BJ (cell line): ENCODE data around the gene DBNL. TPM values are rescaled to one million over a fixed set of nuclear protein-coding genes. Genes with fewer than 3 reads are reported as not detected.

ENCODE experiments used
- CTCF ChIA-PET: fragments of 350-600 bp; formaldehyde crosslinking; extraction: SDS; loops from one replicate; lab custom pipeline; 2021; ENCODE audit warnings: antibody characterized with exemption, inconsistent platforms; lab: Yijun Ruan, JAX
- POLR2A ChIA-PET: fragments of 300-600 bp; sonication (Branson Sonifier 250); formaldehyde crosslinking; extraction: SDS; loops from one replicate; lab custom pipeline; 2021; ENCODE audit warnings: antibody characterized with exemption; lab: Charles Lee
- DNase-seq: peaks from one replicate; pipeline ENCODE4 v3.0.0-alpha.2; 2011; ENCODE audit warnings: low read depth
- H3K27me3 ChIP-seq: 2 replicates; pipeline ENCODE4 v1.6.0; 2011; ENCODE audit warnings: low read length; ENCODE audit not compliant: control insufficient read depth, insufficient read depth
- H3K36me3 ChIP-seq: 2 replicates; pipeline ENCODE4 v1.5.1; 2011; ENCODE audit warnings: low read length; ENCODE audit not compliant: control insufficient read depth, insufficient read depth
- H3K4me3 ChIP-seq: 2 replicates; pipeline ENCODE4 v1.5.1; 2011; ENCODE audit warnings: low read depth, mild to moderate bottlenecking, control low read depth, low read length
- polyA plus RNA-seq: library from polyadenylated mRNA; depleted of rRNA; stranded (reverse); fragments of >200 nt; gene quantifications from 2 replicates; pipeline ENCODE4 v1.2.3, GENCODE V29; 2011; rRNA removed
- TF ChIP-seq, protein P1 (sequence below): IDR thresholded peaks from 2 replicates; pipeline ENCODE4 v1.5.1; 2011; ENCODE audit warnings: low read depth, mild to moderate bottlenecking, control low read depth, inconsistent platforms, low read length, moderate library complexity; ENCODE audit not compliant: insufficient read depth

DBNL gene
- polyA plus RNA-seq, 1 experiment: 140 TPM

DNA sequence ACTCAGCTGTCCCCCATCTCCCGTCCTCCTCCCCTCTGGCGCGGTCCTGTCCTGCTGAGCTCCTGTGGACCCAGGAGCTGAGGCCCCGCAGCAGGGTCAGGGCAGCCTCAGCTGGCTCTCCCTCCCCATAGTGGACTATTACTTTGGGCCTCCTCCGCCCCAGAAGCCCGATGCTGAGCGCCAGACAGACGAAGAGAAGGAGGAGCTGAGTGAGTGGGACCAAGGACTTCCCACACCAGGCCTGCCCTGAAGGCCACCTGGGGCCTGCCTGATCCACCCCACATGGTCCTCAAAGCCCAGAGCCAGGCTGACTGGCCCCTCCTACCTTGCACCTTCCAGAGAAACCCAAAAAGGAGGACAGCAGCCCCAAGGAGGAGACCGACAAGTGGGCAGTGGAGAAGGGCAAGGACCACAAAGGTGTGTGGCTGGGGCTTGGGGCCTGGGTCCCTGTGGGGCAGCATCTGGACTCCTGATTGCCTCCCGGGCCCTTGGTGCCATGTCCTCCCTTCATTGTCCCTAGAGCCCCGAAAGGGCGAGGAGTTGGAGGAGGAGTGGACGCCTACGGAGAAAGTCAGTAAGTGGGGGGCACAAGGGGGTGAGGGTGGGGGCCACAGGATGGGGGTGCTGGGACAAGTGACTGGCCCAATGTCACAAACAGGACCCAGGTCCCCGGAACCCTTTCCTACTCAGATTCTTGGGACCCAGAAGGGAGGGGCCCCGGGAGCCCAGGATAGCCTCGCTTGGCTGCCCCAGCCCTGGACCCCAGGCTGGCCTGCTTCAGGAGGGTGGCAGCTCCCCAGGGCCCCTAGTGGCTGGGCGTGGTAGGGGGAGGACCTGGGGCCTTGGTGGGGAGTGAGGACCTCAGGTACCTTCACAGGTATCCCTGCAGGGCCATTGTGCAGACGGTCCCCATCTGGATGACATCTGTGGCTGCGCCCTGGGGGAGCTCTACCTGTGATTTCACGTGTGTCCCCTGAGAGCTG lies 64.6 kb downstream of the DBNL start:
- POLR2A ChIA-PET: no interaction called here
- TF ChIP-seq, protein P1, sequence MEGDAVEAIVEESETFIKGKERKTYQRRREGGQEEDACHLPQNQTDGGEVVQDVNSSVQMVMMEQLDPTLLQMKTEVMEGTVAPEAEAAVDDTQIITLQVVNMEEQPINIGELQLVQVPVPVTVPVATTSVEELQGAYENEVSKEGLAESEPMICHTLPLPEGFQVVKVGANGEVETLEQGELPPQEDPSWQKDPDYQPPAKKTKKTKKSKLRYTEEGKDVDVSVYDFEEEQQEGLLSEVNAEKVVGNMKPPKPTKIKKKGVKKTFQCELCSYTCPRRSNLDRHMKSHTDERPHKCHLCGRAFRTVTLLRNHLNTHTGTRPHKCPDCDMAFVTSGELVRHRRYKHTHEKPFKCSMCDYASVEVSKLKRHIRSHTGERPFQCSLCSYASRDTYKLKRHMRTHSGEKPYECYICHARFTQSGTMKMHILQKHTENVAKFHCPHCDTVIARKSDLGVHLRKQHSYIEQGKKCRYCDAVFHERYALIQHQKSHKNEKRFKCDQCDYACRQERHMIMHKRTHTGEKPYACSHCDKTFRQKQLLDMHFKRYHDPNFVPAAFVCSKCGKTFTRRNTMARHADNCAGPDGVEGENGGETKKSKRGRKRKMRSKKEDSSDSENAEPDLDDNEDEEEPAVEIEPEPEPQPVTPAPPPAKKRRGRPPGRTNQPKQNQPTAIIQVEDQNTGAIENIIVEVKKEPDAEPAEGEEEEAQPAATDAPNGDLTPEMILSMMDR: peak; percentile 13; the same call in 1 of the 2 replicates
- peaks cover 60% of the 10 kb centered on the region for H3K36me3 ChIP-seq
- H3K4me3 ChIP-seq: no peak overlapping the region
- no peak for DNase-seq
- H3K27me3 ChIP-seq: no peaks in the 10 kb centered on the region
- CTCF ChIA-PET: interaction anchor here (1.3 kb wide), 1 partner anchor 22 kb away, joined by 5 read pairs; no protein-coding TSS in a partner anchor

DNA sequence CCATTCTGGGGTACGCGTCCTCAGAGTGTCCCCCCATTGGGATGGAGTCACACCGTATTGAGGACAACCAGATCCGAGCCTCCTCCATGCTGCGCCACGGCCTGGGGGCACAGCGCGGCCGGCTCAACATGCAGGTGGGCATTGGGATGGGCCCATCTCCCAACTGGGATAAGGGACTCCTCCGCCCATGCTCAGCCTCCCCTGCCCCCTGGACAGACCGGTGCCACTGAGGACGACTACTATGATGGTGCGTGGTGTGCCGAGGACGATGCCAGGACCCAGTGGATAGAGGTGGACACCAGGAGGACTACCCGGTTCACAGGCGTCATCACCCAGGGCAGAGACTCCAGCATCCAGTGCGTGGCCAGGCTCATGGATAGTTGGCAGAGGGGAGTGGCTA lies 65.5 kb downstream of the DBNL start:
- CTCF ChIA-PET: no interaction called here
- no peak for DNase-seq
- Histone ChIP-seq H3K36me3 (peaks cover 63% of the 10 kb centered on the region), H3K4me3 (no peak overlapping the region), H3K27me3 (no peaks in the 10 kb centered on the region)
- POLR2A ChIA-PET: no interaction called here
- TF ChIP-seq, protein P1: no peak

DNA sequence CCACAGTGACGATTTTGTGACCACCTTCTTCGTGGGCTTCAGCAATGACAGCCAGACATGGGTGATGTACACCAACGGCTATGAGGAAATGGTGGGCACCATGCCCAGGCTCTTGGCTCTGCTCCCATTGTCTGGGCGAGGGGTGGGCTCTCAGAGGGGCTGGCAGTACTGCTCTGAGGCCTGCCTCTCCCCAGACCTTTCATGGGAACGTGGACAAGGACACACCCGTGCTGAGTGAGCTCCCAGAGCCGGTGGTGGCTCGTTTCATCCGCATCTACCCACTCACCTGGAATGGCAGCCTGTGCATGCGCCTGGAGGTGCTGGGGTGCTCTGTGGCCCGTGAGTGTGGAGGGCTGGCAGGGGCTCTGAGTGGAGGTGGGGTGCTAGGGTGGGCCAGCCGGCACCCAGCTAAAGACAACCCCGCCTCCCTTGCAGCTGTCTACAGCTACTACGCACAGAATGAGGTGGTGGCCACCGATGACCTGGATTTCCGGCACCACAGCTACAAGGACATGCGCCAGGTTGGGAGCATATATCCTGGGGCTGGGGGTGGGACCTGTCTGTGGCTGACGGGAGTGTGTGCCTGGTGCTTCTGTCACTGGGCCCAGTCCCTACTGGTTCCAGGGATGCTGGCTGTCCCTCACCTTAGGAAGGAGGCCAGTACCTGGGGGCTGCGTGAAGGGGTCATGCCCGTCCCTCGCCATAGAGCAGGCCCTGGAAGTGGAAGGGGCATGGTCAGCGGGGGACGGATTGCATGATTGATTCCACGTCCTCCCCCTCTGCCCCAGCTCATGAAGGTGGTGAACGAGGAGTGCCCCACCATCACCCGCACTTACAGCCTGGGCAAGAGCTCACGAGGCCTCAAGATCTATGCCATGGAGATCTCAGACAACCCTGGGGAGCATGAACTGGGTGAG lies 66.5 kb downstream of the DBNL start:
- TF ChIP-seq, protein P1: no peak
- Histone ChIP-seq H3K36me3 (peaks cover 61% of the 10 kb centered on the region), H3K27me3 (no peaks in the 10 kb centered on the region), H3K4me3 (no peak overlapping the region)
- POLR2A ChIA-PET: no interaction called here
- CTCF ChIA-PET: interaction anchor here (1.4 to 2.2 kb wide), 2 partner anchors 11 to 86 kb away, joined by 3 to 7 read pairs; partner anchors contain the start of gene POLD2
- no peak for DNase-seq

Other genes with a start within 250 kb of the DBNL start
- 189 and 229 TPM in 2 replicates for gene MRPS24, start 175.2 kb upstream of the DBNL start, polyA plus RNA-seq
- 34.3 and 41.6 TPM in 2 replicates for gene URGCP, start 138.1 kb upstream of the DBNL start, polyA plus RNA-seq
- gene UBE2D4, start 118.3 kb upstream of the DBNL start, polyA plus RNA-seq: 24.3 and 27.6 TPM in 2 replicates
- not detected in 2 replicates for gene SPDYE1, start 46.8 kb upstream of the DBNL start, polyA plus RNA-seq
- gene PGAM2, start 20.9 kb downstream of the DBNL start, polyA plus RNA-seq: 0.16 TPM in 1 of 2 replicates, not detected in the other
- 6.0 and 10.8 TPM in 2 replicates for gene POLM, start 37.8 kb downstream of the DBNL start, polyA plus RNA-seq
- 45.7 and 117 TPM in 2 replicates for gene AEBP1, start 59.6 kb downstream of the DBNL start, polyA plus RNA-seq
- 54.8 and 87.2 TPM in 2 replicates for gene POLD2, start 78.8 kb downstream of the DBNL start, polyA plus RNA-seq
- 0.26 and 0.29 TPM in 2 replicates for gene MYL7, start 96.6 kb downstream of the DBNL start, polyA plus RNA-seq
- 0.22 and 0.40 TPM in 2 replicates for gene GCK, start 144.7 kb downstream of the DBNL start, polyA plus RNA-seq
- gene YKT6, start 156.3 kb downstream of the DBNL start, polyA plus RNA-seq: 132 and 160 TPM in 2 replicates